WTC11 (cell line): ENCODE measurements around the gene CLK3.

Experiments used
- ELF4 ChIP-seq: sonication (generic); formaldehyde crosslinking; IDR thresholded peaks from 2 replicates; pipeline ENCODE4 v1.8.1; 2022; ENCODE audit warnings: low read depth, mild to moderate bottlenecking, moderate library complexity, missing genetic modification reagents
- ETV6 ChIP-seq: sonication (generic); formaldehyde crosslinking; IDR thresholded peaks from 2 replicates; pipeline ENCODE4 v1.8.1; 2022; ENCODE audit warnings: mild to moderate bottlenecking, missing genetic modification reagents
- ZNF121 ChIP-seq: sonication (generic); formaldehyde crosslinking; IDR thresholded peaks from 2 replicates; pipeline ENCODE4 v1.8.0; 2023; ENCODE audit warnings: missing genetic modification reagents
- ZNF396 ChIP-seq: fragments of 250-450 bp; sonication (Bioruptor Pico); IDR thresholded peaks from 2 replicates; pipeline ENCODE4 v1.8.0; 2021; ENCODE audit warnings: mild to moderate bottlenecking, moderate library complexity, borderline replicate concordance
- TF ChIP-seq, protein P1 (sequence below): sonication (generic); formaldehyde crosslinking; IDR thresholded peaks from 2 replicates; pipeline ENCODE4 v1.8.1; 2022; ENCODE audit warnings: low read depth, missing genetic modification reagents, borderline replicate concordance
- TF ChIP-seq, protein P2 (sequence below): fragments of 200-600 bp; IDR thresholded peaks from 2 replicates; pipeline ENCODE4 v1.8.0; 2022; ENCODE audit warnings: antibody characterized with exemption

- TF ChIP-seq, protein P1, sequence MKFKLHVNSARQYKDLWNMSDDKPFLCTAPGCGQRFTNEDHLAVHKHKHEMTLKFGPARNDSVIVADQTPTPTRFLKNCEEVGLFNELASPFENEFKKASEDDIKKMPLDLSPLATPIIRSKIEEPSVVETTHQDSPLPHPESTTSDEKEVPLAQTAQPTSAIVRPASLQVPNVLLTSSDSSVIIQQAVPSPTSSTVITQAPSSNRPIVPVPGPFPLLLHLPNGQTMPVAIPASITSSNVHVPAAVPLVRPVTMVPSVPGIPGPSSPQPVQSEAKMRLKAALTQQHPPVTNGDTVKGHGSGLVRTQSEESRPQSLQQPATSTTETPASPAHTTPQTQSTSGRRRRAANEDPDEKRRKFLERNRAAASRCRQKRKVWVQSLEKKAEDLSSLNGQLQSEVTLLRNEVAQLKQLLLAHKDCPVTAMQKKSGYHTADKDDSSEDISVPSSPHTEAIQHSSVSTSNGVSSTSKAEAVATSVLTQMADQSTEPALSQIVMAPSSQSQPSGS (CRISPR knock-in tag) = no peak
- TF ChIP-seq ETV6 (CRISPR knock-in tag) (no peak), ELF4 (CRISPR knock-in tag) (no peak), ZNF121 (CRISPR knock-in tag) (no peak), ZNF396 (CRISPR knock-in tag) (no peak)
- TF ChIP-seq, protein P2, sequence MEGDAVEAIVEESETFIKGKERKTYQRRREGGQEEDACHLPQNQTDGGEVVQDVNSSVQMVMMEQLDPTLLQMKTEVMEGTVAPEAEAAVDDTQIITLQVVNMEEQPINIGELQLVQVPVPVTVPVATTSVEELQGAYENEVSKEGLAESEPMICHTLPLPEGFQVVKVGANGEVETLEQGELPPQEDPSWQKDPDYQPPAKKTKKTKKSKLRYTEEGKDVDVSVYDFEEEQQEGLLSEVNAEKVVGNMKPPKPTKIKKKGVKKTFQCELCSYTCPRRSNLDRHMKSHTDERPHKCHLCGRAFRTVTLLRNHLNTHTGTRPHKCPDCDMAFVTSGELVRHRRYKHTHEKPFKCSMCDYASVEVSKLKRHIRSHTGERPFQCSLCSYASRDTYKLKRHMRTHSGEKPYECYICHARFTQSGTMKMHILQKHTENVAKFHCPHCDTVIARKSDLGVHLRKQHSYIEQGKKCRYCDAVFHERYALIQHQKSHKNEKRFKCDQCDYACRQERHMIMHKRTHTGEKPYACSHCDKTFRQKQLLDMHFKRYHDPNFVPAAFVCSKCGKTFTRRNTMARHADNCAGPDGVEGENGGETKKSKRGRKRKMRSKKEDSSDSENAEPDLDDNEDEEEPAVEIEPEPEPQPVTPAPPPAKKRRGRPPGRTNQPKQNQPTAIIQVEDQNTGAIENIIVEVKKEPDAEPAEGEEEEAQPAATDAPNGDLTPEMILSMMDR = no peak
Measured at GRCh38 chr15:74594455-74594854, 21.2 kb upstream of the CLK3 start.
